HCT116 (cell line): Measurements from ENCODE around the gene BCL11A.

Experiments used
- CEBPB ChIP-seq: IDR thresholded peaks from 2 replicates; pipeline ENCODE4 v1.6.1; 2012; ENCODE audit warnings: low read depth
- EGR1 ChIP-seq: IDR thresholded peaks from 2 replicates; pipeline ENCODE4 v1.6.1; 2012; ENCODE audit warnings: low read depth
- JUND ChIP-seq: IDR thresholded peaks from 2 replicates; pipeline ENCODE4 v1.6.1; 2012
- POLR2AphosphoS5 ChIP-seq: IDR thresholded peaks from 2 replicates; pipeline ENCODE4 v1.6.1; 2011; ENCODE audit warnings: mild to moderate bottlenecking, low read depth, low read length, moderate library complexity
- YY1 ChIP-seq: IDR thresholded peaks from 2 replicates; pipeline ENCODE4 v1.6.1; 2011; ENCODE audit warnings: low read length, low read depth, moderate library complexity, mild to moderate bottlenecking; ENCODE audit not compliant: insufficient replicate concordance; ENCODE audit errors: extremely low read depth
- TF ChIP-seq, protein P1 (sequence below), 3 experiments: fragments of 200-600 bp in 1 of 3; sonication (generic) in 1 of 3; IDR thresholded peaks in 2 of 3; conservative IDR thresholded peaks in 1 of 3; 2 replicates each; pipeline ENCODE4 v1.5.1; 2012 to 2017; ENCODE audit warnings: low read depth in 2 of 3, low read length in 2 of 3, antibody characterized with exemption in 1 of 3, borderline replicate concordance in 1 of 3, control low read depth in 1 of 3, mild to moderate bottlenecking in 1 of 3, mixed read lengths in 1 of 3, mixed run types in 1 of 3, moderate library complexity in 1 of 3; ENCODE audit not compliant: insufficient read depth in 1 of 3
- TF ChIP-seq, protein P2 (sequence below): IDR thresholded peaks from 2 replicates; pipeline ENCODE4 v1.6.1; 2012

DNA sequence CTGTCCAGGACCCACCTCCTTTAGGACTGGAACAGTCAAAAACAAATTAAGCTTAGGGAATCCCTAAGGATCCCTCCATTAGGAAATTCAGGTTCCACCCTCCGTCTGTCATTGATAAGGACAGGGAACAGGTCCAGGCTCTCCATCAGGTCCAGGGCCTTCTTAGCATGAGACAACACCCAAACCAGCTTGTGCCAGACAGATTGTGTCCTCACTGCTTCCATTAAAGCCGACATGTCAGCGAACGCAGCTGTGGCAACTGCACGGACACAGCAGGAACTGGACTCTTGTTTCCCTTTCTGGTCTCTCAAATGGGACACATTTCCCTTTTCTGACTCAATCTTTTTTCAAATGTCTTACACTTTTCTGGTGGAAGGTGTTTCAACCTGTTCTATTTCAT, 81.4 kb downstream of the BCL11A start:
- TF ChIP-seq, protein P1, sequence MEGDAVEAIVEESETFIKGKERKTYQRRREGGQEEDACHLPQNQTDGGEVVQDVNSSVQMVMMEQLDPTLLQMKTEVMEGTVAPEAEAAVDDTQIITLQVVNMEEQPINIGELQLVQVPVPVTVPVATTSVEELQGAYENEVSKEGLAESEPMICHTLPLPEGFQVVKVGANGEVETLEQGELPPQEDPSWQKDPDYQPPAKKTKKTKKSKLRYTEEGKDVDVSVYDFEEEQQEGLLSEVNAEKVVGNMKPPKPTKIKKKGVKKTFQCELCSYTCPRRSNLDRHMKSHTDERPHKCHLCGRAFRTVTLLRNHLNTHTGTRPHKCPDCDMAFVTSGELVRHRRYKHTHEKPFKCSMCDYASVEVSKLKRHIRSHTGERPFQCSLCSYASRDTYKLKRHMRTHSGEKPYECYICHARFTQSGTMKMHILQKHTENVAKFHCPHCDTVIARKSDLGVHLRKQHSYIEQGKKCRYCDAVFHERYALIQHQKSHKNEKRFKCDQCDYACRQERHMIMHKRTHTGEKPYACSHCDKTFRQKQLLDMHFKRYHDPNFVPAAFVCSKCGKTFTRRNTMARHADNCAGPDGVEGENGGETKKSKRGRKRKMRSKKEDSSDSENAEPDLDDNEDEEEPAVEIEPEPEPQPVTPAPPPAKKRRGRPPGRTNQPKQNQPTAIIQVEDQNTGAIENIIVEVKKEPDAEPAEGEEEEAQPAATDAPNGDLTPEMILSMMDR (IDR thresholded peaks at IDR 0.05 in 2 of 3, conservative IDR thresholded peaks at IDR 0.05 in 1 of 3; ENCODE audit: borderline replicate concordance in 1 of 3, insufficient read depth in 1 of 3, low read depth in 2 of 3, low read length in 2 of 3): no peak
- TF ChIP-seq YY1: no peak
- no peak for TF ChIP-seq JUND
- no peak for TF ChIP-seq POLR2AphosphoS5
- TF ChIP-seq EGR1: no peak
- no peak for TF ChIP-seq CEBPB
- TF ChIP-seq, protein P2, sequence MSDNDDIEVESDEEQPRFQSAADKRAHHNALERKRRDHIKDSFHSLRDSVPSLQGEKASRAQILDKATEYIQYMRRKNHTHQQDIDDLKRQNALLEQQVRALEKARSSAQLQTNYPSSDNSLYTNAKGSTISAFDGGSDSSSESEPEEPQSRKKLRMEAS: no peak
